Suprapubic skin (tissue), 3 donors: ENCODE results near the gene NFKBIE.

Source experiments
- POLR2A ChIP-seq, 2 donors: fragments of 450-650 bp; IDR thresholded peaks; one replicate each; pipeline ENCODE4 v1.6.1; 2017; ENCODE audit warnings: antibody characterized with exemption in 2 of 2, mild to moderate bottlenecking in 2 of 2, moderate library complexity in 2 of 2
- TF ChIP-seq, protein P1 (sequence below), 2 donors: fragments of 200-600 bp in 1 of 2; fragments of 450-650 bp in 1 of 2; sonication (generic) in 1 of 2; IDR thresholded peaks; one replicate each; pipeline ENCODE4 v1.5.1; 2016 to 2019; ENCODE audit warnings: antibody characterized with exemption in 2 of 2, mild to moderate bottlenecking in 1 of 2, moderate library complexity in 1 of 2

DNA sequence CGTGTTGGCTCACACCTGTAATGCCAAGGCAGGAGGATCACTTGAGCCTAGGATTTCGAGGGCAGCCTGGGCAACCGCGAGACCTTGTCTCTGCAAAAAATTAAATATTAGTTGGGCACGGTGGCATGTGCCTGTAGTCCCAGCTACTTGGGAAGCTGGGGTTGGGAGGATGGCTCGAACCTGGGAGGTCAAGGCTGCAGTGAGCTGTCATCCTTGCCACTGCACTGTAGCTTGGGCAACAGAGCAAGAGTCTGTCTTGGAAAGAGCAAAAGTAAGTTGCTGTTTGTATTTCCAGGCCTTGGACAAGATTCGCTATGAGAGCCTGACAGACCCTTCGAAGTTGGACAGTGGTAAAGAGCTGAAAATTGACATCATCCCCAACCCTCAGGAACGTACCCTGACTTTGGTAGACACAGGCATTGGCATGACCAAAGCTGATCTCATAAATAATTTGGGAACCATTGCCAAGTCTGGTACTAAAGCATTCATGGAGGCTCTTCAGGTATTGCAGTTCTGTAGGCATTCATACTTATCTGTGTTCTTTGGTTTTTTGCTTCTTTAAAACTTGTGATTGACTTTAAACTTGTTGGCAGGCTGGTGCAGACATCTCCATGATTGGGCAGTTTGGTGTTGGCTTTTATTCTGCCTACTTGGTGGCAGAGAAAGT is 16.1 kb downstream of the NFKBIE start:
- TF ChIP-seq POLR2A (IDR thresholded peaks at IDR 0.05) = no peak
- TF ChIP-seq, protein P1, sequence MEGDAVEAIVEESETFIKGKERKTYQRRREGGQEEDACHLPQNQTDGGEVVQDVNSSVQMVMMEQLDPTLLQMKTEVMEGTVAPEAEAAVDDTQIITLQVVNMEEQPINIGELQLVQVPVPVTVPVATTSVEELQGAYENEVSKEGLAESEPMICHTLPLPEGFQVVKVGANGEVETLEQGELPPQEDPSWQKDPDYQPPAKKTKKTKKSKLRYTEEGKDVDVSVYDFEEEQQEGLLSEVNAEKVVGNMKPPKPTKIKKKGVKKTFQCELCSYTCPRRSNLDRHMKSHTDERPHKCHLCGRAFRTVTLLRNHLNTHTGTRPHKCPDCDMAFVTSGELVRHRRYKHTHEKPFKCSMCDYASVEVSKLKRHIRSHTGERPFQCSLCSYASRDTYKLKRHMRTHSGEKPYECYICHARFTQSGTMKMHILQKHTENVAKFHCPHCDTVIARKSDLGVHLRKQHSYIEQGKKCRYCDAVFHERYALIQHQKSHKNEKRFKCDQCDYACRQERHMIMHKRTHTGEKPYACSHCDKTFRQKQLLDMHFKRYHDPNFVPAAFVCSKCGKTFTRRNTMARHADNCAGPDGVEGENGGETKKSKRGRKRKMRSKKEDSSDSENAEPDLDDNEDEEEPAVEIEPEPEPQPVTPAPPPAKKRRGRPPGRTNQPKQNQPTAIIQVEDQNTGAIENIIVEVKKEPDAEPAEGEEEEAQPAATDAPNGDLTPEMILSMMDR (IDR thresholded peaks at IDR 0.05) = no peak
